H1 (cell line): ENCODE results near the gene ZNF225. TPM values are rescaled to one million over a fixed set of nuclear protein-coding genes. Genes with fewer than 3 reads are reported as not detected.

Experiments
- GABPA ChIP-seq: IDR thresholded peaks from 2 replicates; pipeline ENCODE4 v1.6.1; 2011; ENCODE audit warnings: mild to moderate bottlenecking, low read length, moderate library complexity, borderline replicate concordance; ENCODE audit not compliant: insufficient read depth
- HDAC2 ChIP-seq, 2 experiments: fragments of 300-600 bp in 1 of 2; sonication (generic) in 1 of 2; IDR thresholded peaks; 2 replicates each; pipeline ENCODE4 v1.6.1; 2011 to 2012; ENCODE audit warnings: low read depth in 2 of 2, low read length in 2 of 2, mild to moderate bottlenecking in 2 of 2, moderate library complexity in 2 of 2, borderline replicate concordance in 1 of 2, inconsistent platforms in 1 of 2
- POLR2AphosphoS5 ChIP-seq: IDR thresholded peaks from 2 replicates; pipeline ENCODE4 v1.6.1; 2011; ENCODE audit warnings: low read depth, low read length
- polyA plus RNA-seq, 7 experiments: library from polyadenylated mRNA; depleted of rRNA in 3 of 7; stranded (reverse) in 5 of 7; unstranded in 2 of 7; fragments of >200 nt in 5 of 7; fragments of 200-250 nt in 2 of 7; gene quantifications; 1 replicate in 5 of 7; 2 replicates in 1 of 7; 4 replicates in 1 of 7; pipeline versions ENCODE4 v1.2.1 to v1.2.3, GENCODE V29; 2011 to 2013; ENCODE audit warnings: missing spikeins in 2 of 7, mixed read lengths in 2 of 7
- total RNA-seq: library from RNA; stranded (reverse); fragmentation: NEBNext Ultra II Directional; extraction: Animal tissue kit (Norgen Biotek cat#: 25700); gene quantifications from 2 replicates; pipeline ENCODE4 v1.2.1, GENCODE V29; 2021

ZNF225 gene
- total and polyA plus RNA-seq, 2 of the 8 experiments (the other 6 are each of a cell fraction or from before 2014, with no cell fraction given): 0.98 to 5.0 TPM

- TF ChIP-seq HDAC2 (IDR thresholded peaks at IDR 0.05; ENCODE audit: borderline replicate concordance in 1 of 2, low read depth in 2 of 2, low read length in 2 of 2) (no peak), POLR2AphosphoS5 (no peak), GABPA (no peak)
Measured at GRCh38 chr19:44109458-44109857, 3.7 kb upstream of the ZNF225 start (continued).
